Measurements from ENCODE around the gene SRGN. TPM values are rescaled to one million over a fixed set of nuclear protein-coding genes. Genes with fewer than 3 reads are reported as not detected.
A peak's percentile ranks its signal among the peaks of the same experiment; 100 is the strongest.

SRGN gene
- total and polyA plus RNA-seq, 10 of the 15 experiments (the other 5 are each of a cell fraction or from before 2014, with no cell fraction given), result 382 to 2,414 (median 885) TPM

- H4K20me1 ChIP-seq (ENCODE audit: control insufficient read depth, insufficient read depth), result no peaks in the 10 kb centered on the region
- H3K4me2 ChIP-seq (ENCODE audit: control insufficient read depth, insufficient read depth), result peak overlapping the region; percentile 74
- intact Hi-C loops (cut with micrococcal nuclease; ENCODE audit: unreplicated experiment) (loop anchor here (1.0 to 5.0 kb wide), 4 partner anchors 19 to 48 kb away; no protein-coding TSS in a partner anchor), in situ Hi-C loops (cut with MboI) (no loop called here)
- WGBS (ENCODE audit: insufficient coverage, insufficient replicate concordance, low lambda C conversion rate, missing lambda C conversion rate), result 12% methylated on average over 6 of the region's 6 CpGs
- peaks cover 70% of the 10 kb centered on the region for H3K4me1 ChIP-seq (ENCODE audit: control insufficient read depth, insufficient read depth, low read length)
- DNase-seq (ENCODE audit: low read depth, low spot score) (peak; percentile 93), FAIRE-seq (peak; percentile 65), ATAC-seq (peak; percentile 81)
- peak overlapping the region; percentile 70 for H3K9ac ChIP-seq (ENCODE audit: control insufficient read depth, insufficient read depth, low read length)
- SMC1A ChIA-PET (ENCODE audit: uncharacterized antibody, unreplicated experiment), result interaction anchor here (0.7 to 17.6 kb wide), 13 partner anchors 9 to 127 kb away, joined by 3 to 355 read pairs (median 6); partner anchors contain the start of gene SRGN
- peak overlapping the region; percentile 25 for H2AFZ ChIP-seq (ENCODE audit: control insufficient read depth, low read depth, low read length)
- no peaks in the 10 kb centered on the region for H3K27me3 ChIP-seq (replicated peaks in 1 of 2; ENCODE audit: control insufficient read depth in 2 of 2, insufficient read depth in 2 of 2, low read length in 1 of 2)
- POLR2A ChIA-PET, result interaction anchor here (0.5 to 16.7 kb wide), 10 partner anchors 10 to 1280 kb away, joined by 3 to 312 read pairs (median 7); partner anchors contain the start of gene SRGN
- no TSS peak for BruUV-seq (replicated peaks)
- CTCF ChIA-PET, result interaction anchor here (0.6 to 14.3 kb wide), 6 partner anchors 9 to 48 kb away, joined by 3 to 121 read pairs (median 32); partner anchors contain the start of gene SRGN
- H3K27ac ChIP-seq (ENCODE audit: control insufficient read depth, insufficient read depth), result peak overlapping the region; percentile 94
- 0 out of 2 replicates have a peak, but pooled peaks cover 2% of the 10 kb centered on the region for H3K79me2 ChIP-seq (ENCODE audit: control insufficient read depth, insufficient read depth, low read length)
- RAD21 ChIA-PET (ENCODE audit: unreplicated experiment), result interaction anchor here (0.6 to 25.6 kb wide), 13 partner anchors 10 to 177 kb away, joined by 3 to 544 read pairs (median 10); partner anchors contain the start of genes DDX21 and SRGN
- H3K36me3 ChIP-seq (ENCODE audit: control insufficient read depth in 2 of 2, insufficient read depth in 2 of 2, low read length in 1 of 2), result no peaks in the 10 kb centered on the region
- peak overlapping the region; percentile 14; the same call in 1 of the 2 replicates for H3K4me3 ChIP-seq
- no peaks in the 10 kb centered on the region for H3K9me3 ChIP-seq (replicated peaks; ENCODE audit: control insufficient read depth, insufficient read depth, low read length)
- no peak for TF ChIP-seq SMAD1 (IDR thresholded peaks at IDR 0.05; ENCODE audit: low read depth, partially characterized antibody)
- TF ChIP-seq POU2F2 (IDR thresholded peaks at IDR 0.05; ENCODE audit: borderline replicate concordance, low read depth, low read length), result no peak
- peak; percentile 64; the same call in 1 of the 2 replicates for TF ChIP-seq ZBED1 (IDR thresholded peaks at IDR 0.05; ENCODE audit: borderline replicate concordance)
- TF ChIP-seq HDAC6 (IDR thresholded peaks at IDR 0.05; ENCODE audit: unreplicated experiment), result no peak
- no peak for TF ChIP-seq KLF5 (IDR thresholded peaks at IDR 0.05; ENCODE audit: partially characterized antibody)
- peak; percentile 34 for TF ChIP-seq BCL11A (IDR thresholded peaks at IDR 0.05; ENCODE audit: low read depth, low read length)
- TF ChIP-seq E2F4 (IDR thresholded peaks at IDR 0.05; ENCODE audit: low read depth, low read length), result no peak
- TF ChIP-seq SUZ12 (IDR thresholded peaks at IDR 0.05; ENCODE audit: unreplicated experiment), result no peak
- 0 out of 2 replicates have a peak, but pooled peaks have one; percentile 10 for TF ChIP-seq RB1 (IDR thresholded peaks at IDR 0.05; ENCODE audit: borderline replicate concordance)
- TF ChIP-seq EGR1 (IDR thresholded peaks at IDR 0.05; ENCODE audit: borderline replicate concordance in 1 of 2, low read depth in 2 of 2, low read length in 2 of 2), result no peak
- TF ChIP-seq CREB1 (IDR thresholded peaks at IDR 0.05; ENCODE audit: low read depth), result peak; percentile 64
- TF ChIP-seq STAT1 (conservative IDR thresholded peaks at IDR 0.05), result no peak
- no peak for TF ChIP-seq CHD2 (IDR thresholded peaks at IDR 0.05; ENCODE audit: borderline replicate concordance, low read depth, low read length)
- no peak for TF ChIP-seq ZNF384 (IDR thresholded peaks at IDR 0.05; ENCODE audit: borderline replicate concordance, low read depth, low read length)
- TF ChIP-seq BMI1 (IDR thresholded peaks at IDR 0.05; ENCODE audit: borderline replicate concordance), result no peak
- TF ChIP-seq SMARCA5 (IDR thresholded peaks at IDR 0.05), result peak; percentile 77
- peak in 1 of 2 experiments; percentile 79; a peak in 1 of 4 replicates for TF ChIP-seq CEBPB (IDR thresholded peaks at IDR 0.05; ENCODE audit: borderline replicate concordance in 1 of 2, low read depth in 2 of 2, low read length in 2 of 2)
- TF ChIP-seq CBX5 (IDR thresholded peaks at IDR 0.05; ENCODE audit: low read depth), result peak; percentile 78
- TF ChIP-seq, protein P1, sequence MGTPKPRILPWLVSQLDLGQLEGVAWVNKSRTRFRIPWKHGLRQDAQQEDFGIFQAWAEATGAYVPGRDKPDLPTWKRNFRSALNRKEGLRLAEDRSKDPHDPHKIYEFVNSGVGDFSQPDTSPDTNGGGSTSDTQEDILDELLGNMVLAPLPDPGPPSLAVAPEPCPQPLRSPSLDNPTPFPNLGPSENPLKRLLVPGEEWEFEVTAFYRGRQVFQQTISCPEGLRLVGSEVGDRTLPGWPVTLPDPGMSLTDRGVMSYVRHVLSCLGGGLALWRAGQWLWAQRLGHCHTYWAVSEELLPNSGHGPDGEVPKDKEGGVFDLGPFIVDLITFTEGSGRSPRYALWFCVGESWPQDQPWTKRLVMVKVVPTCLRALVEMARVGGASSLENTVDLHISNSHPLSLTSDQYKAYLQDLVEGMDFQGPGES (IDR thresholded peaks at IDR 0.05), result no peak
- peak; percentile 74; the same call in 1 of the 2 replicates for TF ChIP-seq MTA2 (IDR thresholded peaks at IDR 0.05; ENCODE audit: low read depth)
- 0 out of 2 replicates have a peak, but pooled peaks have one; percentile 3 for TF ChIP-seq YY1 (IDR thresholded peaks at IDR 0.05; ENCODE audit: low read depth, low read length)
- TF ChIP-seq IKZF2 (IDR thresholded peaks at IDR 0.05), result peak; percentile 65 to 68; a peak in 3 of 4 replicates
Measured at GRCh38 chr10:69045441-69046300, 42.2 kb upstream of the SRGN start.

Measured in GM12878 (cell line).